ENCODE measurements around the gene RNF220. TPM values are rescaled to one million over a fixed set of nuclear protein-coding genes. Genes with fewer than 3 reads are reported as not detected.

Gene RNF220
- polyA plus RNA-seq, 1 of the 3 experiments (the other 2 are of a cell fraction): 83.7 TPM

- H3K9ac ChIP-seq: no peak overlapping the region
- H4K20me1 ChIP-seq (ENCODE audit: insufficient read depth): no peaks in the 10 kb centered on the region
- WGBS (ENCODE audit: low lambda C conversion rate): 82% methylated on average over 14 of the region's 14 CpGs
- ChIA-PET POLR2A (no interaction called here), CTCF (interaction anchor here (1.0 to 1.4 kb wide), 2 partner anchors 27 to 29 kb away, joined by 3 read pairs; no protein-coding TSS in a partner anchor)
- no peaks in the 10 kb centered on the region for H3K79me2 ChIP-seq (ENCODE audit: insufficient read depth)
- H3K27me3 ChIP-seq (ENCODE audit: insufficient read depth): no peaks in the 10 kb centered on the region
- no peak overlapping the region for H2AFZ ChIP-seq (ENCODE audit: low read depth)
- H3F3A ChIP-seq (replicated peaks; ENCODE audit: insufficient read depth): no peaks in the 10 kb centered on the region
- TF ChIP-seq YY1 (IDR thresholded peaks at IDR 0.05; ENCODE audit: low read depth): no peak
- no peak for TF ChIP-seq GATA2 (CRISPR knock-in tag; IDR thresholded peaks at IDR 0.05)
- no peak for TF ChIP-seq SIN3A (IDR thresholded peaks at IDR 0.05; ENCODE audit: borderline replicate concordance, low read depth, low read length)
- TF ChIP-seq USF1 (IDR thresholded peaks at IDR 0.05; ENCODE audit: borderline replicate concordance, low read depth): no peak
- no peak for TF ChIP-seq POLR2AphosphoS5 (IDR thresholded peaks at IDR 0.05; ENCODE audit: low read depth, low read length)
- TF ChIP-seq REST (IDR thresholded peaks at IDR 0.05; ENCODE audit: low read depth, low read length): no peak
- TF ChIP-seq EZH2phosphoT487 (IDR thresholded peaks at IDR 0.05; ENCODE audit: borderline replicate concordance, low read depth): no peak
- no peak for TF ChIP-seq GABPA (IDR thresholded peaks at IDR 0.05; ENCODE audit: low read depth)
- TF ChIP-seq IRF3 (IDR thresholded peaks at IDR 0.05; ENCODE audit: low read depth, low read length): no peak
- TF ChIP-seq FOSL2 (IDR thresholded peaks at IDR 0.05; ENCODE audit: borderline replicate concordance, low read depth): no peak
- no peak for TF ChIP-seq RAD21 (IDR thresholded peaks at IDR 0.05; ENCODE audit: low read length)
- no peak overlapping the region for H3K4me2 ChIP-seq
- H3K9me2 ChIP-seq: no peaks in the 10 kb centered on the region
- no peak for DNase-seq
- H3K4me3 ChIP-seq (ENCODE audit: low read depth in 2 of 2, low read length in 1 of 2): no peak overlapping the region
- no peak overlapping the region for H3K27ac ChIP-seq (ENCODE audit: low read depth in 2 of 2, low read length in 1 of 2)
- no peaks in the 10 kb centered on the region for H3K9me3 ChIP-seq
- H3K36me3 ChIP-seq (replicated peaks in 1 of 2; ENCODE audit: control insufficient read depth in 1 of 2, insufficient read depth in 2 of 2, low read length in 1 of 2): no peaks in the 10 kb centered on the region
- peaks cover 0 to 2% of the 10 kb centered on the region in 2 experiments; a peak in 1 of 4 replicates for H3K4me1 ChIP-seq (ENCODE audit: control insufficient read depth in 1 of 2, insufficient read depth in 2 of 2, low read depth in 1 of 2, low read length in 1 of 2)
These were observed 277.1 kb downstream of the RNF220 start for GRCh38 chr1:44681905-44682882.

Data from SK-N-SH (cell line).